Measurements from ENCODE around the gene CCDC73. TPM values are rescaled to one million over a fixed set of nuclear protein-coding genes. Genes with fewer than 3 reads are reported as not detected.

Gene CCDC73
- total RNA-seq, 1 donor from 2014 or later, result not detected

DNA sequence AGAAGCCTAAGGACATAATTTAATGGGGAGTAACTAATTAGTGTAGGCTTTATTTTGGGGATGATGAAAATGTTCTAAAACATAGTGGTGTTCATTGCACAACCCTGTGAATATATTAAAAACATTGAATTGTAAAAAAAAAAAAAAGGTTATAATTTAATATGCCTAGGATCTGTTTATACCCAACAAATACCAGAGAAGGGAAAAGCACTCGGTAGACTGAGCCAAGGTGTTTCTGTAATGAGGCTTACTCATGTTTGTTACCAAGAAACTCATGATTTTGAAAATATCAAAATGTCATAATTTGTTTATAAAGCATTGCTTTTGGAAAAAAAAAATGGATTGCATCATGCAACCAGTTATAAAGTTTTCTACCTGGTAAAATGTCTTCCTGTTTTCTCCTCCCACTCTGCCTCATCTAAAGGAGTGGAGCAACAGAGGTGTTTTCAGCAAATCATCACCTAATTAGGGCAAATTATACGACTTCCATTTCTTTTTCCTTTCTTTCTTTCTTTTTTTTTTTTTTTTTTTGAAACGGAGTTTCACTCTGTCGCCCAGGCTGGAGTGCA, 225.1 kb downstream of the CCDC73 start:
- Mint-ChIP-seq H3K4me1 (peaks cover 5% of the 10 kb centered on the region), H3K27ac (ENCODE audit: unreplicated experiment) (no peak overlapping the region), H3K4me3 (no peak overlapping the region), H3K9me3 (peaks cover 3% of the 10 kb centered on the region), H3K36me3 (ENCODE audit: low read depth) (no peaks in the 10 kb centered on the region), H3K27me3 (ENCODE audit: low read depth) (peaks cover 3% of the 10 kb centered on the region)
- no peak for DNase-seq (ENCODE audit: low read depth, low spot score)
- TF ChIP-seq, protein P1, sequence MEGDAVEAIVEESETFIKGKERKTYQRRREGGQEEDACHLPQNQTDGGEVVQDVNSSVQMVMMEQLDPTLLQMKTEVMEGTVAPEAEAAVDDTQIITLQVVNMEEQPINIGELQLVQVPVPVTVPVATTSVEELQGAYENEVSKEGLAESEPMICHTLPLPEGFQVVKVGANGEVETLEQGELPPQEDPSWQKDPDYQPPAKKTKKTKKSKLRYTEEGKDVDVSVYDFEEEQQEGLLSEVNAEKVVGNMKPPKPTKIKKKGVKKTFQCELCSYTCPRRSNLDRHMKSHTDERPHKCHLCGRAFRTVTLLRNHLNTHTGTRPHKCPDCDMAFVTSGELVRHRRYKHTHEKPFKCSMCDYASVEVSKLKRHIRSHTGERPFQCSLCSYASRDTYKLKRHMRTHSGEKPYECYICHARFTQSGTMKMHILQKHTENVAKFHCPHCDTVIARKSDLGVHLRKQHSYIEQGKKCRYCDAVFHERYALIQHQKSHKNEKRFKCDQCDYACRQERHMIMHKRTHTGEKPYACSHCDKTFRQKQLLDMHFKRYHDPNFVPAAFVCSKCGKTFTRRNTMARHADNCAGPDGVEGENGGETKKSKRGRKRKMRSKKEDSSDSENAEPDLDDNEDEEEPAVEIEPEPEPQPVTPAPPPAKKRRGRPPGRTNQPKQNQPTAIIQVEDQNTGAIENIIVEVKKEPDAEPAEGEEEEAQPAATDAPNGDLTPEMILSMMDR (conservative IDR thresholded peaks at IDR 0.05), result no peak

DNA sequence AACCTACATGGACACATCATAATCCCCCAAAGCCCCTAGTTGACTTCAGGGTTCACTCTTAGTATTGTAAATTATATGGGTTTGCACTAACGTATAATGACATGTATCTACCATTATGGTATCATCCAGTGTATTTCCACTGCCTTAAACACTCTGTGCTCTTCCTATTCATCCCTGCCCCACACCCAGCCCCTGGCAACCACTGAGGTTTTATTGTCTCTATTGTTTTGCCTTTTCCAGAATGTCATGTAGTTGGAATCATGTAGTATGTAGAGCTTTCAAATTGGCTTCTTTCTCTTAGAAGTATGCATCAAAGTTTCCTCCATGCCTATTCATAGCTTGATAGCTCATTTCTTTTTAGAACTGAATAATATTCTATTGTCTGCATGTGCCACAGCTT, 227.3 kb downstream of the CCDC73 start:
- H3K4me1 Mint-ChIP-seq, result peaks cover 5% of the 10 kb centered on the region
- peaks cover 3% of the 10 kb centered on the region for H3K27me3 Mint-ChIP-seq (ENCODE audit: low read depth)
- H3K9me3 Mint-ChIP-seq, result peaks cover 3% of the 10 kb centered on the region
- H3K27ac Mint-ChIP-seq (ENCODE audit: unreplicated experiment), result no peak overlapping the region
- TF ChIP-seq, protein P1 (conservative IDR thresholded peaks at IDR 0.05), result no peak
- no peak for DNase-seq (ENCODE audit: low read depth, low spot score)
- H3K36me3 Mint-ChIP-seq (ENCODE audit: low read depth), result no peaks in the 10 kb centered on the region
- H3K4me3 Mint-ChIP-seq, result no peak overlapping the region

DNA sequence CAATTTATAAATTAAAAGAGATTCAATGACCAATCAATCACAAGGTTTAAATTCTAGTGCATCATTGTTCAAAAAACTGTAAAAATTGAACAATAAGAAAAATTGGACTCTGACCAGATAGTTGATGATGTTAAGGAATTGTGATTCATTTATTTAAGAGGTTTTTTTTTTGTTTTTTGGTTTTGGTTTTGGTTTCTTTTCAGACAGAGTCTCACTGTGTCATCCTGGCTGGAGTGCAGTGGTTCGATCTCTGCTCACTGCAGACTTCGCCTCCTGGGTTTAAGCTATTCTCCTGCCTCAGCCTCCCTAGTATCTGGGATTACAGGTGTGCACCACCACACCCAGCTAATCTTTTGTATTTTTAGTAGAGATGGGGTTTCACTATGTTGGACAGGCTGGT, 227.9 kb downstream of the CCDC73 start:
- Mint-ChIP-seq H3K4me3 (no peak overlapping the region), H3K27ac (ENCODE audit: unreplicated experiment) (no peak overlapping the region), H3K4me1 (peaks cover 5% of the 10 kb centered on the region), H3K9me3 (peaks cover 3% of the 10 kb centered on the region), H3K27me3 (ENCODE audit: low read depth) (peaks cover 3% of the 10 kb centered on the region), H3K36me3 (ENCODE audit: low read depth) (no peaks in the 10 kb centered on the region)
- no peak for DNase-seq (ENCODE audit: low read depth, low spot score)
- TF ChIP-seq, protein P1 (conservative IDR thresholded peaks at IDR 0.05), result no peak

DNA sequence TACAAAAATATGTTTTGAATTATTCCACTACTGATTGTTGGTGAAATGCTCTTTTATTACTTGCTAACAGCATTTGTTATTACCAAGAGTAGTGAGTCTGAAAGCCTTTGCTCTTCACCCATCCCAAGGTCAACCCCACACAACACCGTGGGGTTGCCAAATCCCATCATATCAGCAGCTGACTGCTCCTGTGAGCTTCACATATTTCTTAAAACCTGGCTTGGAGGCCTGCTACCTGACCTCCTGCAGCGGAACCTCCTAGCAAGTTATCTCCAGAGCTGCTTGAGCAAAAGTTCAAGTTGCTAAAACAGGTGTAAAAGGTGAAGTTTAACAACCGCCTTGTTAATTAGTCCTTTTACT, 230.9 kb downstream of the CCDC73 start:
- TF ChIP-seq, protein P1 (conservative IDR thresholded peaks at IDR 0.05), result no peak
- Mint-ChIP-seq H3K4me1 (peaks cover 5% of the 10 kb centered on the region), H3K9me3 (peaks cover 3% of the 10 kb centered on the region), H3K27me3 (ENCODE audit: low read depth) (no peaks in the 10 kb centered on the region), H3K36me3 (ENCODE audit: low read depth) (no peaks in the 10 kb centered on the region), H3K4me3 (no peak overlapping the region), H3K27ac (ENCODE audit: unreplicated experiment) (no peak overlapping the region)
- DNase-seq (ENCODE audit: low read depth, low spot score), result no peak

DNA sequence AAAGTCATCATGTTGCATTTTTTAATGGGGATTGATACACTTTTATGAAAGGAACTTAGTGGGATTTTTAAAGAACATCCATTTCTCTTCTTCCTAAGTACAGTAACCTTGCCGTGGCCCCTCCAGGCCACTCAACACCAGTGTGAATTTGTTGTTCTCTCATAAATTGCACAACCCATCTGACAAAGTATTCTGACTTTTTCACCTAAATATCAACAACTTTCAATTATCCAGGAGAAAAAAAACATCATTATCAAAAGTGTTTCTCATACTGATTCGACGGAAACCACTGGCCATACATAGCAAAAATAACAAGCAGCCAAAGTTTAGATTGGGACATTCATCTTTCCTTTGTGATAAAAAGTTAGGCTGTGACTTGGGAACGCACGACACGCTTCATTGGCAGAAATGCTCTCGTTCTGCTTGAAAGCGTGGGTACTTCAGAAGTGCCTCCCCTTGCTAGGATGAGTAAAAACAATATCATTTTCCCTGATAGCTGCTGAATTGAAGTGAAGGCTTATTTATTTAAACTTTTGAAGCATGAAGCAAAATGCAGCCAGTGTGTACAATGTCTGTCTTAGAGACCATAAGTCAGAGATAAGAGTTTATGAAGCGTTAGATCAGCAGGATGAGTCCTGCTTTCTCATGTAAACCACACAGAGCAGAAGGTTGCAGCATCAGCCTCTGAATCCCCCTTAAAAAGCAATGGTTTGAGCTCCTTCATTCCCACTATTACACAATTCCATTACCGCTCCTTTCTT, 231.4 kb downstream of the CCDC73 start:
- no peak overlapping the region for H3K4me3 Mint-ChIP-seq
- peaks cover 5% of the 10 kb centered on the region for H3K4me1 Mint-ChIP-seq
- TF ChIP-seq, protein P1 (conservative IDR thresholded peaks at IDR 0.05), result no peak
- H3K27me3 Mint-ChIP-seq (ENCODE audit: low read depth), result no peaks in the 10 kb centered on the region
- no peak for DNase-seq (ENCODE audit: low read depth, low spot score)
- no peak overlapping the region for H3K27ac Mint-ChIP-seq (ENCODE audit: unreplicated experiment)
- H3K9me3 Mint-ChIP-seq, result peaks cover 3% of the 10 kb centered on the region
- H3K36me3 Mint-ChIP-seq (ENCODE audit: low read depth), result no peaks in the 10 kb centered on the region

Data from neural crest cell (in vitro differentiated cells).